Fibroblast of skin of abdomen (primary cell): ENCODE data around the gene SPRY4. TPM values are rescaled to one million over a fixed set of nuclear protein-coding genes. Genes with fewer than 3 reads are reported as not detected.
"Not testable (repeated sequence)": the region's sequence is repeated elsewhere in the genome, so short reads cannot be mapped to it uniquely, and the experiment has no call there.

ENCODE experiments used
- DNase-seq: peaks from one replicate; pipeline ENCODE4 v3.0.0-alpha.2; 2013
- polyA plus RNA-seq, 2 experiments: library from polyadenylated mRNA; unstranded; fragments of 120-200 nt; gene quantifications; one replicate each; pipeline ENCODE4 v1.2.1, GENCODE V29; 2013; ENCODE audit not compliant: insufficient read length in 2 of 2

The SPRY4 gene, protein sequence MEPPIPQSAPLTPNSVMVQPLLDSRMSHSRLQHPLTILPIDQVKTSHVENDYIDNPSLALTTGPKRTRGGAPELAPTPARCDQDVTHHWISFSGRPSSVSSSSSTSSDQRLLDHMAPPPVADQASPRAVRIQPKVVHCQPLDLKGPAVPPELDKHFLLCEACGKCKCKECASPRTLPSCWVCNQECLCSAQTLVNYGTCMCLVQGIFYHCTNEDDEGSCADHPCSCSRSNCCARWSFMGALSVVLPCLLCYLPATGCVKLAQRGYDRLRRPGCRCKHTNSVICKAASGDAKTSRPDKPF
- 10.1 TPM for polyA plus RNA-seq (2013, experiment 1 of 2; ENCODE audit: insufficient read length)
- polyA plus RNA-seq (2013, experiment 2 of 2; ENCODE audit: insufficient read length) = 9.9 TPM

DNA sequence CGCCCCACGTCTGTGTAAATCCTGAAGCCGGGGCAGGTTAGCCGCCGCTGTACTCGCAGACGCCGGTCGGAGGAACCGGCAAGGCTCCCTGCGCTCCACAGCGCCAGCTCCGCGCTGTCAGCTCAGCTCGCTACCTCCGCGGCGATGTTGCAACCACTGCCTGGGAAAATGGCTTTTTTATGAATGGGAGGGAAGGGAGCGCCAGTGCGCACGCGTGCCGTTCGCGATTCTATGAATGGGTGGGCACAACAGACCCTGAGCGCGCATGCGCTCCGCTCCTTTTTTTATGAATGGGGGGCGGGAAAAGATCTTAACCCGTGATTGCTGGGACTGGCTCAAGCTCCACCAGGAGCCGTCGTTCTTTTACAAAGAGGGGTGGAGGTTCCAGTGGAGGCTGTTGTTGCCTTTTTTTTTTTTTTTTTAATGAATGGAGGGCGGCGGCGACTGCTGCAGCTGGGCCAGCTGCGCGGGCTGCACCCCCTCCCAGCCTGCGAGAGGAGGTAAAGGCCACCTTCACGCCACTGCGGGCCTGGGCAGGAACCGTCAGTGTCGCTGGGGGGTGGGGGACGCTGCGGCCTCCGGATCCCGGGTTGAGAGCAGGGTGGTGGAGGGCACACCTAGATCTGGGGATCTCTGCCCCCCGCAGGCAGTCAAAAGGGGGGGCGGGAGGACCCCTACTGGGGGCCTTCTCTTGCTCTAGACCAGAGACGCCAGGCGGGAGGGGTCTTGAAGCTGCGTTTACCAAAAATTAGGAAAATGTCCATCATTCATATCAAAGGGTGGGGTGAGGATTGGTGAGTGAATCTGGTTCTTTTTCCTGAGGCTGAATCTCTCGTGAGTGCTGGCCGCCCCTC lies at the start of gene SPRY4:
SPRY4 (minus strand) TSS at position 151 of the 854 bp plus-strand sequence. CDS start 9,913 bp downstream, outside the sequence.
- DNase-seq = peak; percentile 99

DNA sequence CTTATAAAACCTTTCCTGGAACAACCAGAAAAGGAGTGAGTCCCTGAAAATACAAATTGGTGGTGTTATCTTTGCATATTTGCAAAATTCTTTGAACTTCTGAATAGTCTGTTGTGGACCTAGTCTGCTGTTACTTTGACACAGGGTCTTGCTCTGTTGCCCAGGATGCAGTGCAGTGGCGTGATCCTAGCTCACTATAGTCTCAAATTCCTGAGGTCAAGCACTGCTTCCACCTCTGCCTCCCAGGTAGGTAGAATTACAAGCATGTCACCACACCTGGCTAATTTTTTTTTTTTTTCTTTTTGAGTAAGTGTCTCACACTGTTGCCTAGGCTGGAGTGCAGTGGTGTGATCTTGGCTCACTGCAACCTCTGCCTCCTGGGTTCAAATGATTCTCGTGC lies 43.7 kb upstream of the SPRY4 start:
- no peak for DNase-seq

DNA sequence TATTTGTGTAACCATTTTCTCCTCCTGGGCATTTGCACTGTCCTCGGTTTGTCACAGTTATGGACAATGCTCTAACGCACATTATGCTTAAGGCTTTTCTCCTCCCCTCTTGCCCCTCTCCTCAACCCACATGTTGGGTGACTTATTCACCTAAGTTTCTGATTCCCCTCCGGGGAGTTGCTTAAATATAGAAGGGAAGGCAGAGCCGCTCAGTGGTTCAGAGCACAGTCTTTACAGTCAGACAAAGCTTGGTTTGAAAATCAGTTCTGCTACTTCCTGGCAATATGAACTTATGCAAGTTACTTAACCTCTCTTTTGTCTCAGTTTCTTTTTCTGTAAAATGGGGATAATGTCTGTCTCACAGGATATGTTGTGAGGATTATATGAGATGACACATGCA lies 41.2 kb upstream of the SPRY4 start:
- DNase-seq = no peak

DNA sequence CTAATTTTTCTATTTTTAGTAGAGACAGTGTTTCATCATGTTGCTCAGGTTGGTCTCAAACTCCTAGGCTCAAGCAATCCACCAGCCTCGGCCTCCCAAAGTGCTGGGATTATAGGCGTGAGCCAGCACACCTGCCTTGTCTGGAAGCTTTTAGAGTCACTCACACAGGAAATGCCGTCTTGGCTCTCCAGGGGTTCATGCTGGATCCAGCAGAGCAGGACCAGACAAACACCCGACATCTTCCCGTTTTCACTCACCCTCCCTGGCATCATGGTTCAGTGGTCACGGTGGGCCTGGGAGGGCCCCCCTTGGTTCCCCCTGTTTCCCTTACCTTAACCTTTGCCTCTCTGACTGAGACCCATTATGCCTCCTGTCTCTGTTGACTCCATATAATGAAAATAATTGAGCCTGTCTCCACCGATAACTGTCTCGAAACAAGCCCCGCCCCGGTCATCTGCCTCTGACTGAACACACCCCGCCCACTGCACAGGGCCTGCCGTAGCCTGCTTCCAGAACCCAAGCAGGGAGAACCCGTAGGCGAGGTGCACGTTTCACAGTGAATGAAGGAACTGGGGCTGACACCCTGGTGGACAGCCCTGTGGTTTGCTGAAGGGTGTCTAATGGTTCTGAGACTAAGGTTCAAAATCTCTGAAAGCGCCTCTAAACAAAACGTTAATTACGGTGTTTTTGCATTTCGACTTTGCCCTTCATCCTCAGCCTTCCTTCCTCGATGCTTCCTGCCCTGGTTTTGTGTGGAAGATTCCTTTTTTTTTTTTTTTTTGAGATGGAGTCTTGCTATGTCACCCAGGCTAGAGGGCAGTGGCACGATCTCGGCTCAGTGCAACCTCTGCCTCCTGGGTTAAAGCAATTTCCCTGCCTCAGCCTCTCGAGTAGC lies 39.7 kb upstream of the SPRY4 start:
- DNase-seq = no peak

DNA sequence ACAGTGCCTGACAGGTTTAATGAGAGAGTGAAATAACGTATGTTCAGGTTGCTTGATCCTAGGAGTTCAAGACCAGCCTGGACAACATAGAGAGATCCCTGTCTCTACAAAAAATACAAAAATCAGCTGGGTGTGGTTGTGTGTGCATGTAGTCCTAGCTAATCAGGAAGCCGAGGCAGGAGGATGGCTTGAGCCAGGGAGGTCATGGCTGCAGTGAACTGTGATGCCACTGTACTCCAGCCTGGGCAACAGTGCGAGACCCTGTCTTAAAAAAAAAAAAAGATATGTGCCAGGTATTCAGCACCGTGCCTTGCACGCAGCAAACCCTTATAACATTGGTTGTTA lies 38.8 kb upstream of the SPRY4 start:
- DNase-seq = no peak

DNA sequence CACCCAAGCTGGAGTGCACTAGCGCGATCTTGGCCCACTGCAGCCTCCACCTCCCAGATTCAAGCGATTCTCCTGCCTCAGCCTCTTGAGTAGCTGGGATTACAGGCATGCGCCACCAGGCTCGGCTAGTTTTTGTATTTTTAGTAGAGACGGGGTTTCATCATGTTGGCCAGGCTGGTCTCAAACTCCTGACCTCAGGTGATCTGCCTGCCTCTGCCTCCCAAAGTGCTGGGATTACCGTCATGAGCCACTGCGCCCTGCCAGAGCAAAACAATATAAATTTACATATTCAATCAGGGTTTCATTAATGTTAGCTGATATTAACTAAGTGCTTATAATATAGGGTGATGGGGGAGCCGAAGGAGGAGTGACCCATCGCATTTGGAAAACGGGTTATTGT lies 37.4 kb upstream of the SPRY4 start:
- not testable (repeated sequence) for DNase-seq

DNA sequence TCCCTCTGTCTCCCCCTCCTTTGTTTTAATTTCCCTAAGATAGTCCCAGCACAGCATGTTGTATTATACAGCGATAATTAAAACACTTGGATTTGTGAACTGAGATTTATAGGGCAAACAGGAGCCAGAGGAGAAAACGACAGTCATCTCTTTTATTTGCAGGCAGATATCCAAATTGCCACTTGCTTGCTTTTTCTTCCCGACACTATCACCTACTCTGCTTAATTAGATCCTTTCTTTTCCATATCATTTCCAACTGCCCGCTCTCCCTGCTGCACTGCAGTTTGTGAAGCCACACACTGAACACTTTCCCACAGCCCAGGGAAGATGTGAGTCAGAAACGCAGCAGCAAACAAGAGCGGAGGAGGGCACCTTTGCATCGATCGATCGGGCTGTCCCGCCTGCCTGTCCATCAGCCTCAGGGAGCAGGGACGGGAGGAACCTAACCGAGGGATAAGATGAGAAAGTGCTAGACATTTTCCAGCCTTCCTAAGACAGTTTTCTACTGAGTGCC lies 35.8 kb upstream of the SPRY4 start:
- peak; percentile 46 for DNase-seq

DNA sequence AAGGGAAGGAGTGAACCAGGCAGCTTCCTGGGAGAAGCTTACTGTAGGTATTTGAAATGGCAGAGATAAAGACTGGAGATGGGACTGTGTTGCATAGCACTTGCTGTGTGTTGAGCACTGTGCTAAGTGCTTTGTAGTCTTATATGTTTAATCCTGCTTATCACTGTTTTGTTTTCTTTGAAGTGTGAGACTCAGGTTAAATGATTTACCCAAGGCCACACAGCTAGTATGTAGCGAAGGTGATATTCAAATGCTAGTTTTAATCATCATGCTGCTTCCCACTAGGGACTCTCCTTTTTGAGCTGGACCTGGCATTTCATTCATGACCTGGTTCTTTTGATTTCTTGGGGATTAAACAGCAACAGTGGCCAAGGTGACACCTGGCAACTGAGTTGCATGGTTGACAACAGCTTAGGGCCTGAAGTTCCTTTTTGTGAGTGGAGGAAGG lies 35.3 kb upstream of the SPRY4 start:
- DNase-seq = no peak

DNA sequence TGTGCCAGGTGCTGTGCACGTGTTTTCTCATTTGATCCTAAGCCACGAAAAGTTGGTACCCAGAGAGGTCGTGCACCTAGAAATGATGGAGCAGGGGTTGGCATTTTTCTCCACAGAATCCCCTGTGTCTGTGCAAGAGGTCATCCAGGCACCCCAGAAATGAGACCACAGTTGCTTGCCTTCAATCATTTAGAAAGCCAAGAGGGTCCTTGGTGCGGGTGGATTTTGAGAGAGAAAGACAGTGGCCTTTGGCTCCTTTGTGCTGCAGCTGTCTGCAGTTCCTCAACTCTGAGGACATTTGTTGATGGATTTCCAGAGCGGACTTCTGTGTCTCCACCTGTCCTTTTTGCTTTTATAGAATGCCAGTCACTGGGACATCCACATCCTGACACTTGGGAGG lies 33.8 kb upstream of the SPRY4 start:
- no peak for DNase-seq

DNA sequence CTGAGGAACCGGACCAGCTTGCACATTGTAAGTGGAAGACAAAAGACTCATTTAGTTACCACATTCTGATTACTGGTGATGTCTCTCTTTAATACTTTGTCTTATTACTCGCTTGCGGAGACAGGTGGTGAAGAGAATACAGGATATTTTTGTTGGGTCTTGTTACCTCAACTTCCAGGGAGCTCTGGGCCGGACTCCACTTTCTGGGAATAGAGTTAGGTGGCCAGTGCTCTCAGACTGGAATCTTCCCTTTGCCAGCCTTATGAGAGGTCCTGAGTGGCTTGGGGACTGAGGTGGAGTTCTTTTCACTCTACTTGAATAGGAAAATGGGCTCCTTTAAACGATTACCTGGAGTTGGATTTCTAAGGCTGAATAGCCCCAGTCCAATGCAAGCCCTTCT lies 33.3 kb upstream of the SPRY4 start:
- DNase-seq = no peak

DNA sequence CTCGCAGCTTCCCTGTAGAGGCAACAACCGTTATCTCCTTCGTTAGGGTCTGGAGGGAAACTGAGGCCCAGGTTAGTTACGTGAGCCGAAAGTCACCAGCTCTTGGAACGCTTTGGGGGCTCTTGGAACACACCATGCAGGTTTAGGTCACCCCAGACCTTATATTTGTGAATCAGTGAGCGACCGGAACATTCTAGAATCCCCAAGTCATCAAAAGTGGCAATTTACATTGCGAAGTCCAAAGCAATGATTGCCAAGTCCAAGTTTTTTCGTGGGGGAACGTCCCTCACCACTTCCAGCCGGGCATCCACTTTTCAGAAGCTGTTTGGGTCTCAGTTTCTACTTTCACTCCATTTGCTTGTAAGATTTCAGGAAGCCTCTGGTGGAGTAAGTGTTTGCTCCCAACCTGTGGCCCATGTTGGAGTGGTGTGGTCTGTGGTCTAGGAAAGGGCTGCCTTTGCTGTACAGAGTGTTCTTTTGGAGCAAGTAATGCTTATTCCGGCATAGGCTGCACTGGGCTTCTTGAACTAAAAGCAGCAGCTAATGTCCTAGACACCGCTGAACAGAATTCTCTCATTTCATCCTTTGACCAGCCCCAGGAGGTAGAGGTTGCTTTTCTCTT lies 32.8 kb upstream of the SPRY4 start:
- no peak for DNase-seq

DNA sequence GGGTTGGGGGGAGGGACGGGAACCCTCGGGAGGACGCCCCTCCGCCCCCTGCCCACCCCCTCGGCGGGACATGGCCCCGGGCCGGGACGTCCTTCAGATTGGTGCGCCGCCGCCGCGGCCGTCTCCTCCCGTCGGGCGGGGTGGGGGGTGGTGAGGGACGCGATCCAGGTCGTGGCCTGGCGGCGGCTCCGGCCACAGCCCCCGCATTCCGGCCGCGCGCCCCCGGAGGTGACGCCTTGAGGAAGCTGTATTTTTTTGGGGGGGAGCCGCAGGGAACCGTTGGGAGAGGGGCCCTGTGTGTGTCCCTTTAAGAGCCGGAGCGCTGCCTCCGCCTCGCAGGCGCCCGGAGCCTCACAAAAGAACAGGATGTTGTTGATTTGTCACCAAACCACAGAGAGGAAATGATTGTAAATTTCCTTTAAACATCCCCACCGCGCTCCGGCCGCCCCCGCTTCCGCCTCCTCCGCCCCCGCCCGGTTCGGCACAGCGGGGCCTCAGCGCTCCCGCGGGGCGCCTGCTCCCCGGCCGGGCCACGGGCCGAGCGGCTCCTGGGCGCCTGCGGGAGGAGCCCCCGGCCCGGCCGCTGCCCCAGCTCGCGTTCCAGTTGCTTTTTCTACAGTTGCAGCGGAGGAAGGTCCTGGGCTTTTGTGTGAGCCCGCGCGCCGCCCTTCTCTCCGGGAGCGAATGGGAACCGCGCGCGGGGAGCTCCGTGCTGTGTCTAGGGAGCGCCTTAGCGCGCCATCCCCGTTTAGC lies 32.1 kb upstream of the SPRY4 start:
- DNase-seq = peak; percentile 93

DNA sequence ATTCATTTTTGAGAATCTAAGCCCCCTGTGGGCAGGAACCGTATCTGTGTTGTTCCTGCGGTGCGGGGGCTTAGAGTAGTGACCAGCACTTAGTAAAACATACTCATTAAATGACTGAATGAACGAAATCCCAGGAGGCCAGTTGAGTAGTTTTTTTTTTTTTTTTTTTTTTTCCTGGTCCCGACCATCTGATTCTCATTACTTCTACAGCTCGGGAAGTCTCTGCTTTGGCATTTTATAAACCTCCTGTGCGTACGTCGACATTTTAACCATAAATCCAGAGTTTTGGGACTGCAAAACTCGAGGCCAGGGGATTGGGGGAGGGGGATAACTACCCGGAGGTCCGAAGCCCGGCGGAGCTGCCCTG lies 31.5 kb upstream of the SPRY4 start:
- DNase-seq = peak; percentile 86

DNA sequence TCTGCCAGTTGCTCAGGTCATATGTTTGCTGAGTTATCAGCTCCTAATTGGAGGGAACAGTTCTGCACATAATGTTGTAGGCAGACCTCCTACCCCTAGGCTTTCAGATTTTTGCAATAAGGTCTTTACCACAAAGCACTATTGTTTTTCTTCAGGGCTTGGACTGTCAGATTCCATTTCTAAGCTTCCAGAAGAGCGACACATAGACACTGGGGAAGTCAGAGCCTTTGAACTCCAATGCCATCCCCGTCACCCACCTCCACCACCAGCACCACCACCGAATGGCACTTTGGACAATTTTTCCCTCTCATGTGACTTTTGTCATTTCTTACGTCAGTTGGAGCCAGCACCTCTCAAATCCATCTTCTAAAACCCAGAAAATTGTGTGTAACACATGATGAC lies 28.3 kb upstream of the SPRY4 start:
- DNase-seq = no peak

DNA sequence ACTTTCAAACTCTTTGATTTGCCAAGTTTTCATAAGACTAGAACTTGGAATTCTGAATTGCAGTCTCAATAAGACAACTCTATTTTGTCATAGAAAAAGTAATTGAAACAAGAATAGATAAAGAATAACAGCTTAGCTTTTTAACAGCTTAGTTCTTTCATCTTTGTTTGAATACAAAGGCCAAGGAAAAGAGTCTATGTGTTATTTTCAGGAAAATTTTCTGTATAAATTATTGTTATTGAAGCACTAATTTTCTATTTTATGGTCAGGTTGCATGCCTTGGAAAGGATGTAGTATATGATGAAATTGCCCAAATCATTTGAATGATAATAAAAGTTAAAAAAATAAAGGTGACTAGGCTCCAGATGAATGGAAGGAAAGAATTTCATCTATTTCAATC lies 25.2 kb upstream of the SPRY4 start:
- no peak for DNase-seq

DNA sequence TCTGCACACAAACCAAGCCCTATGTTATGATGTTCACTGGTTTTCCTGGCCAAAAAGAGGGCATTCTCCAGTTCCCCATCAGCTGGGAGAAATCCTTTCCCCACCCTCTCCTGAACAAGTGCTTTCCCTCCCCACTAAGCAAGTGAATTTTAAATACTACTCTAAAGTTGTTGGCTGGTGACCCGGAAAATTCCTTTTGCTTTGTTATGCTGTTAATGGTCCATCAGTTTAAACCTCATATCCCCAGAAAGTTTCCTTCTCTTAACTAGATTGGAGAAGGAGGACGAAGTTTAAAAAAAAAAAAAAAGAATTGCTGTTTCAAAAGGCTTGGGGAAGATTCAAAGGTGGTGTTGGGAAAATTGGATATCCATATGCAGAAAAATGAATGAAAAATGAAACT lies 21.9 kb upstream of the SPRY4 start:
- DNase-seq = no peak

DNA sequence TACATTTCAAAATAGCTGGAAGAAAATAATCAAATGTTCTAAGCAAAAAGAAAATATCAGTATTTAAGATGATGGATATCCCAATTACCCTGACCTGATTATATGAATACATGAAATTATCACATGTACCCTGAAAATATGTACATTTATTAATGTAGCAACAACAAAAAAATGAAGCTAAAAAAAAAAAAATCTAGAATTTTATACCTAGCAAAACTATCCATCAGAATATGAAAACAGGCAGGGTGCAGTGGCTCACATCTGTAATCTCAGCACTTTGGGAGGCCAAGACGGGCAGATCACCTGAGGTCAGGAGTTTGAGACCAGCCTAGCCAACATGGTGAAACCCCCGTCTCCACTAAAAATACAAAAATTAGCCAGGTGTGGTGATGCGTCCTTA lies 20.1 kb upstream of the SPRY4 start:
- DNase-seq = not testable (repeated sequence)

DNA sequence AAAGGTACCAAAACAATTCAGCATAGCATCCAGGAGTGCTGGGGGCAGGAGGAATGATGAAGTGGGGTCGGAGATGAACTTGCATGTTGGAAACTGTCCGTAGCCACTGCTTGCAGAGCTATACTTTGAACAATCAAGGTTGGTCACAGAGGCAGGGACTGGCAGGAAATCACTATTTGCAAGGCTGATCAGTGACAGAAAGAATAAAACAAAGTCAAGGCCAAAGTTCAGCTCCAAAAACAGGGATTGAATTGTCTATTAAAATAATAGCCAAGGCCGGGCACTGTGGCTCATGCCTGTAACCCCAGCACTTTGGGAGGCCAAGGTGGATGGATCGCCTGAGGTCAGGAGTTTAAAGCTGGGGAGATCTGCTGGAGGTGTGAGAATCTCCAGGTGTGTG lies 18.7 kb upstream of the SPRY4 start:
- no peak for DNase-seq

DNA sequence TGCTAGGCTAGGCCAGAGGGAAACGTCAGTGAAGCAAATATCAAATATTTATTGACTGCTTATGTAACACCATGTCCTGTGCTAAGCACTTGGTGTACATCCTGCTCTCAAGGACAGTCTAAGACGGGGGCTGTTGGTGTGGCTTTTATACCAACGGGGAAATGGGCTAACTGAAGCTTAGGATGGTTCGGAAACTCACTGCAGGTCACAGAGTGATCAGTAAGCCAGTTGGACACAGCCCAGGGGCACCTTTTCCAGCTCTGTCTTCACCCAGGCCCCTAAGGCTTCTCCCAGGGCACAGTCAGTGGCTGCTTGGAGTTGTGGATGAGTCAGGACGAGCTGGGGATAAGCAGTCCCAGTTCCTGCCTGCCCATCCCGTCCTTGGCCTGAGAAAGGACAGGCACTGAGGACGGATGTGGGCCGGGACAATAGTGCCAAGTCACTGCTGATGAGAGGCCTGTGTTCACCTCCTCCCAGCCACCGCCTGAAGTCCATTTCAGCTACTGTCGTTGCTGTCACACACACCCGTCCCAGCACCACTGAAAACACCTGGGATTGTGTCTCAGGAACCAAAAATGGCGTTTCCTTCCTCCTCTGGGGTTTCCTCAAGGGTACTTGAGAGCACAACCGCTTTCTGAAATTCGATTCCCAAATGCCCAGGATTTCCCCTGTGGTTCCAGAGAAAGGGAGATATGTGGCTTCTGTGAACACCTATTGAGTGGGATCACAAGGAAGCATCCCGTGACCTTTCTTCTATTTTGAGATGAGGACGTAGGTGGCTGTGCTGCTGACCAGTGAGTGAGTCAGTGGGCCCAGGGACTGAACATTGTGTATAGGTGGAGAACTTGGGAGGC lies 17.5 kb upstream of the SPRY4 start:
- DNase-seq = no peak

DNA sequence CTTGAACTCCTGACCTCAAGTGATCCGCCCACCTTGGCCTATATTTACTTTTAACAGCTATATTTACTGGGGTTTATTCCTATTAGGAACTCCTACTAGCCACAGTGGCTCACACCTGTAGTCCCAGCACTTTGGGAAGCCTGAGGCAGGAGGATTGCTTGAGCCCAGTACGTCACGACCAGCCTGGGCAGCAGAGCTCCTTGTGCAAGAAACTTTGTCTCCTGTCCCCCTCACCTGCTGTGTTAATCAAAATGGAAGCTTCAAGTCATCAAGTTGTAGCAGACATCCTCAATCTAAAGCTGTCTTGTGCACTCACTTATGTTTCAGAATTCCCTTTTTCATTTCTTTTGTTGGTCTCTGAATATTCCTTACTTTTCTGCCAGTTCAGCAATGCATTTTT lies 15.0 kb upstream of the SPRY4 start:
- DNase-seq = no peak
